Left cardiac atrium (tissue), 4 donors: ENCODE results near the gene SUSD2. TPM values are rescaled to one million over a fixed set of nuclear protein-coding genes. Genes with fewer than 3 reads are reported as not detected.

ENCODE experiments used
- ATAC-seq, 2 donors: fragments of 200-7000 bp; cut with Tn5 transposase; one replicate each; pipeline ENCODE4 v1.9.1; 2020; ENCODE audit warnings: mild to moderate bottlenecking in 2 of 2, moderate library complexity in 2 of 2
- DNase-seq: peaks from one replicate; pipeline ENCODE4 v3.0.0-alpha.2; 2020
- intact Hi-C, 2 donors: fragments of 100-400 bp; cut with DNase I; formaldehyde crosslinking; loops; one replicate each; pipeline versions ENCODE4 v1.14.1 to v1.15.1; 2022 to 2023
- total RNA-seq, 2 donors: library from RNA; stranded (reverse); fragmentation: NEBNext Ultra II Directional; extraction: Animal tissue kit (Norgen Biotek cat#: 25700); gene quantifications; one replicate each; pipeline ENCODE4 v1.2.1, GENCODE V29; 2021
- donor health status: DM: no; HTN: yes; CAD: no.
- donor health status: DM: no; HTN: yes; CAD: no; lungs with severe emphysema.
- donor health status: DM: yes; HTN: yes; CAD: no.
- donor health status: Dilated cardiomyopathy.

The SUSD2 gene
- total RNA-seq, 2 donors from 2014 or later, result 7.5 to 7.7 TPM

DNA sequence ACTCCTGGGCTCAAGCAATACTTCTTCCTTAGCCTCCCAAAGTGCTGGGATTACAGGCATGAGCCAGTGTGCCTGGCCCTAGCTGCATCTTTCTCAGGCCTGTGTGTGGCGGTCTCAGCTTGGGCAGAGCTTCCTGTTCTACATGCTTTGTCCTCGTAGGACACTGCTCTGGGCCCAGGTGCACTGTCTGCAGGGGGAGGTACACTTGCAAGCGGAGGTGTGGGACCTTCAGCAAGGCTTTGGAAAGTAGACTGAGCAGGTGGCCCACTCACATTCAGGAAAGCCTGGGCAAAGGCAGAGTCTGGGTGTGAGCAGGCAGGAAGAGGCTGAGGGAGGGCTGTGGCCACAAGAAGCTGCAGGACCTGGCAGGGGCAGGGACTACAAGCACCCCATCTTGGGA, 33.6 kb upstream of the SUSD2 start:
- ATAC-seq, result no peak
- no peak for DNase-seq
- intact Hi-C loops, result no loop called here

DNA sequence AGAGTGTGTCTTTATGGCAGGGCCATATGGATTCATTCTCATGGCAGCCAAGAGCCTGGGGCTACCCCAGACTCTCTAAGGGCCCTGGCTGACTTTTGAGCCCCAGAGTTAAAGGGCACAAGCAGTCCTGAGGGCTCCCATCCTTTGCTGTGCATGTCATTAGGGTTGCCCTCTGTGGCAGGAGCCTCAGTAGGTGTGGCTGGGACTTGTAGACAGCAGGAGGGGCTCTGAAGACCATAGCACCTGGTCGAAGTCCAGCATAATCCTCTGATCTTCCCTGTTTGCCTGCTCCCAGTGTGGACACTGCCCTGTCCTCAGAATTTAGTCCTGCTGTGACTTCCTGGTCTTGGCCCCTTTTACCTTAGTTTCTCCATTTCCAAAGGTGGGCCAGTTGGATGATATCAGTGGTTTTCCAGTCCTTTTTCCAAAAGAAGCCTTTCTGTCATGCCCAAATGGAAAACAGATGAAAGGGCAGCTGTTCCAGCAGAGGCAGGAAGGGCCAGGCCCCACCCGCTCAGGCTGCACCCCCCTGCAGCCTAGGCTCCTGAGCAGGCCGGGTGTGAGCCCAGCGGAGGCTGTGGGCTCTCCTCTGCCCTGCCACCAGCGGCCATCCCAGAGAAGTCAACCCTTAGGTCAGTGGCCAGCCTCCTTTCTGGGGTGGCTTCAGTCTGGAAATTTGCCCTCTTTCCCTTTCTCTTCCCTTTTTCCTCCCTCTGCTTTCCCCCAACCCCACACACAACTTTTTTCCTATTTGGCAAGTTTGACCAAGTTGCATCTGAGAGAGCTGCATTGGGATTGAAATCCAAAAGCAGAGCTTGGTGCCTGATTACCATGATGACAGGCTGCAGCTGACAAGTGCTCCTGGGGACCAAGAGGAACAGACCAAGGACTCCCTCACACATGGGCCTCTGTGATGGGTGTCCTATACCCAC, 32.8 kb upstream of the SUSD2 start:
- ATAC-seq (no peak), DNase-seq (no peak)
- intact Hi-C loops, result no loop called here

DNA sequence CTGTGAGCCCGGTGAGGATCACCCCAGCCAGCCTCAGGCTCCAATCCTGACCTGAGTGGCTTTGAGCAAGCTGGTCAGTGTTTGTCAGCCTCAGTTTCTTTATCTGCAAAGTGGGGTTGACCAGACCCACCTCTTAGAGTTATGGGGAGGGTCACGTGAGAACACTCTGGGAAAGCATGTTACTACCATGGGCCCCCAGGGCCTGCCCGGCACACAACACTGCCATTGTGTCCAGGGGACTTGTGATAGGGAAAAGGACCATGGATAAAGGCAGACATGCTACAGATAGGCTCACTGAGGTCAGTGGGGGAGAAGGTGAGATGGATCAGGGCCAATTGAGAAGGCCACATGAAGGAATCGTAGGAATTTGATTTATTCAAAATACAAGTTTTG, 32.1 kb upstream of the SUSD2 start:
- ATAC-seq (no peak), DNase-seq (no peak)
- intact Hi-C loops, result no loop called here

DNA sequence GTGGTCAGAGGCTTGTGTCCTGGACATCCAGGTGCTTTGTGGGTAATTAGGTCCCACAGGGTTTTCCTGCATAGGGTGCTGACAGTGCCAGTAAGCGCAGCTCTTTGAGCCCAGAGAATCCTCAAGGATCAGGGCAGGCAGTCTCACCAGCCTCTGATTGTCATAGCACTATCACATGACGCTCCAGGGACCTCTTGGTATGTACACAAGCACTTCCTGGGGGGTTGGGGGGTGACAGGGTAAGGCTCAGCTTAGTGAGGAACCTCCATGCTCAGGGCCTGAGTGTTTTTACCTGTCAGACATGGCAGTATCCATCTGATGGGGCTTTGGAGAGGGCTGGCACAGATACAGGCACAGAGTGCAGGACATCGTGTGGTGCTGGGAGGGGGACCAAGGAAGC, 27.9 kb upstream of the SUSD2 start:
- ATAC-seq (no peak), DNase-seq (no peak)
- intact Hi-C loops, result no loop called here

DNA sequence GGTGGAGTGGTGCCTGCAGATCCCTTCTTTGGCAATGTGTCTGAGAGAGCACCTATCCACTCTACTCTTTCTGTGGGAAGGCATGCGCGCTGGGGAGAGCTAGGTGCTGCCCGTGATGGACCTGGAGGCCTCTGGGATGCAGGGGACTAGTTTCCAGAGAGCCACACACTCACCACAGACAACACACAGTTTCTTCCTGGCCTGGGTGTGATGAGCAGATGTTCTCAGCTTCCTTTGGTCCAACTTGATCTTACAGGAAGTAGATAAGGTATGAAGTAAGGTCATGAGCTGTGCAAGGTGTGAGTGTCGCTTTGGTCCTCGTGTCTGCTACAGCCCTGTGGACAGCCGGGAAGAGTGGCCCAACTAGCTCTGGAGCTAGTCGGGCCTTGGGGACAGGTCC, 27.3 kb upstream of the SUSD2 start:
- intact Hi-C loops, result no loop called here
- no peak for DNase-seq
- no peak for ATAC-seq

DNA sequence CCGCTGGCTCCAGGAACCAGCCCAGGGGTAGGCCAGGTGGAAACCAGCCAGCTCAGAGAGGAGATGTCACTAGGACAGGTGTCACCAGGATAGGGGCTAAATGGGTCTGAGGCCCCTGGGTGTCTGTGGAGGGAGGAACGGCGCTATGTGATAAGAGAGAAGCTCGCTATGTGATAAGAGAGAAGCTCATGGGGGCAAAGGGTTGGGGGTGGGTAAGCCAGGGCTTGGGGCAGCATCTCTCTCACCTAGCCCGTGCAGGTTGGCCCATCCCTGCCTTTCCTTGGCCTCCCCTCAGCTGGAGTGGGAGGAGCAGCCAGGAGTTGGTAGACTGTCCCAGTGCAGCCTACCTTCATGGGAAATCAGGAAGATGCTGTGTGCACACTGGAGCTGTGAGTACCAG, 26.5 kb upstream of the SUSD2 start:
- intact Hi-C loops, result no loop called here
- no peak for DNase-seq
- ATAC-seq, result no peak

DNA sequence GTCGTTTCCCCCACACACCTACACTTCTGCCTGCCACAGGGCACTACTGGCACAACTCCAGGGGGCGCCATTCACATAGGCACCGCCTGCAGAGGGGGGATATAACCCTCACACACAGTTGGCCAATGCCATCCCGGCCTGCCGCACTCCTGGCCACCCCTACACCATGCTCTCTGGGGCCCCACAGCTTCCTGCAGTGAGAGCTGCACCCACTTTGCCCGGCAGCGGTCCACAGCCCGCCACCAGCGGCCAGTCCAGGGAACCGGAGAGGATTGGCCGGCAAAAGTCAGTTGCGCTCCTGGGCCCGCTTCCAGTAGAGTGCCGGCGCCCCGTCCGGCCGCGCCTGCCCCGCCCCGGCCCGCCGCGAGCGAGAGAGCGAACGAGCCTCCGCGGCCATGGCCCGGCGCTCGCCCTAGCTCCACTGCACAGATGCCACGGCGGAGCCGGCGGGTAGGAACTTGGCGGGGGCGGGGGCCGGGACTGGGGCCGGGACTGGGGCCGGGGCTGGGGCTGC, 25.6 kb upstream of the SUSD2 start:
- intact Hi-C loops, result no loop called here
- peak; percentile 76 to 84 for ATAC-seq
- DNase-seq, result peak; percentile 87

DNA sequence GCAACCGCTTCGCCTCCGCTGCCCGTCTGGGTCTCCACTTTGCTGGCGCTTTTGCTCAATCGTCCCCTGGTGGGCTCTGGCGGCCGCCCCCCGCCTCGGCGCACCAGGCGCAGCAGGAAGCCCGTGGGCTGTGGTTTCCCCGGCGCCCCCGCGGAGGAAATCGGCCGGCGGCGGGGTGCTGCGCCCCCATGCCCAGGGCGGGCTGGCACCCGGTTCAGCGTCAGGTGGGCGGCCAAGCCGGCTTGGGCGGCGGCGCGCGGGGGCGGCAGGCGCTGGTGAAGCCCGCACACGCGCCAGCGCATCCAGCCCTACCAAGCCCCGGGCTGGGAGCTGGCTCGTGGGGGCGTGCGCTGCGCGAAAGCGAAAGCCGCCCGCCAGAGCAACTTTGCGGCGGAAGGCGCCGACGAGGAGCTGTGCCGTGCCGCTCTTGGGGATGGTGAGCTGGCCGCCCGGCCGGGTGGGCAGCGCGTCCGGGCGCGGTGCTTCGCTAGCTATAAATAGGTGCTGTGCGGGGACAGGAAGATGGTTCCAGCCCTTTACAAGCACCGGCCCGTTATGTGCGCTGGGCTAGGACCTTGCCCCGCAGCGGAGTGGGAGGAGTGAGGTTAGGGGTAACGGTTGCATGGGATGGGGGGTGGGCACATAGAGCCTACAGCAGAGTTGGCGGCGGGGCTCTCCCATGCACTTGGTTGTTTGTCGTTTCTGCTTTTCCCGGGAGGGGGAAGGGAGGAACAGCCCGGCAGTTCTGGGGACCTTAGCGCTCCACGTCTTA, 25.0 kb upstream of the SUSD2 start:
- ATAC-seq (peak; percentile 39 to 62), DNase-seq (peak; percentile 65)
- intact Hi-C loops, result no loop called here

DNA sequence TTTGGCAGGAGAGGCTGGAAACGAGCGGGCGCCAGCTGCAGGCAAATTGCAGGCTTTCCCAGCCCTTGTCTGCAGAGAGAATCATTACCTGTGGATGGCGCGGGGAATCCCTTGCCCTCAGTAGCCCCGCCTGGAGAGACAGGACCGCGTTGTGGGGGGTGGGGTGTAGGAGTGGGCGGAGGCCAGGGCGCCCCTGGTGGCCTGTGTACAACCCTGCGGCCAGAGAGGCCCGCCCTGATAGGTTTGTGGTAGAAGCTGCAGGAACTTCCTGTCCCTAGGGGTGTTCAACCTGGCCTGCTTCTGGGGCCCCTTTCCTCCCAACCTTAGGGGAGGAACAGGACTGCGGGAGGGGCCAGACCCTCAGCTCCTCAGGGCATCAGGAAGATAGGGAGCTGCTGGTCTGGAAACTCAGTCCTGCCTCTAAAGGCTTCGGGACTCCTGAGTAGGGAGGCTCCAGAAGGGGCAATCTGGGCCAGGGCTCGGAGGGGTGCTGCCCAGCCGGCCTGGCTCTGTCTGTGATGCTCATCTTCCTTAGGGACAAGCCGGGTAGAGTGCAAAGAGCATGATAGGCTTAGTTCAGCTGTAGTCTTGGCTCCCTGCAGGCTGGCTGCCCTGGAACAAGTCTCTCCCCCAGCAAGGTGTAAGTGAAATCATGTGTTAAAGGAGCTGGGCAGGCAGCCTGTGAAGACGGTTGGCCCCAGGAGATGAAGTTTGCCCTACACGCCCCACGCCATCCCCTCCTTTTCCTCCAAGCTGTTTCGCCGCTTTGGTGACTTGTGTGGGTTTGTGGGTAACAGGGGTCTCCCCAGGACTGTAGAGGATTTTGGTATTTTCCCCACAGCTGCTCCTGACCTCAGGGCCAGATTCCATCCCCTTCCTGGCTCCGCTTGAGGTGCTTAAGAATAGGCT, 24.1 kb upstream of the SUSD2 start:
- intact Hi-C loops, result no loop called here
- ATAC-seq (peak; percentile 81 to 84), DNase-seq (peak; percentile 85)

DNA sequence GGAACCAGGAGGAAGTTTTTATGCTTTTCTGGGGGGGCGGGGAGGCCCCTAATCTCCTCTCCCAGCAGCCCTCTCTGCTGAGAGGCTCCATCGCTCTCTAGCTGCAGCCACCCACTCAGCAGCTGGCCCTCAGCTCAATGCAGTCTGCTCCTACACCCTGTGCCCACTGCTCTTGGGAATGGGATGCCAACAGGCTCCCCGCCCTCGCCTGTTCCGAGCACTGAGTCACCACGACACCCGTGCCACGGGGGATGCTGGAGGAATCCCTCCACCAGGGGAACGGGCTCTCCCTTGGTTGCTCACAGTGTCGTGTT, 23.5 kb upstream of the SUSD2 start:
- intact Hi-C loops, result no loop called here
- DNase-seq (no peak), ATAC-seq (peak in 1 of 2 donors; percentile 30)

DNA sequence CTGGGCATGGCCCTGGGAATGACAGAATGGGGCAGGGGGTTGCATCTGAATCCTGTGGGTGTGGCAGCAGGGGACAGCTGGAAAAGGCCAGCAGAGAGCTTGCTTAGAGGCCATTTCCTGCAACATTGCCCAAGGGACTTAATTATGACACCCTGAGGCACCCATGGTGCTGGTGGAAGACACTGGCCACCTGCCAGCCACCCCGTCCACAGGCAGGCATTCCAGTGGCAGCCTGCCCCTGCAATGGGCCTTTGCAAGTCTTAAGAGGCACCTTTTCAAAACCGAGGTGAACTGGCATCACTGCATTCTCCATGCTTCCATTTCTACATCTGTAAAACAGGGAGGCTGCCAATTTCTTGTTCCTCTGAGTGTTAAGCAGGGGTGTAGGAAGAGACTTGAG, 21.6 kb upstream of the SUSD2 start:
- no peak for ATAC-seq
- DNase-seq, result no peak
- intact Hi-C loops, result loop anchor here in 1 of 2 donors (5.0 kb wide), 1 partner anchor 52 kb away; no protein-coding TSS in a partner anchor

DNA sequence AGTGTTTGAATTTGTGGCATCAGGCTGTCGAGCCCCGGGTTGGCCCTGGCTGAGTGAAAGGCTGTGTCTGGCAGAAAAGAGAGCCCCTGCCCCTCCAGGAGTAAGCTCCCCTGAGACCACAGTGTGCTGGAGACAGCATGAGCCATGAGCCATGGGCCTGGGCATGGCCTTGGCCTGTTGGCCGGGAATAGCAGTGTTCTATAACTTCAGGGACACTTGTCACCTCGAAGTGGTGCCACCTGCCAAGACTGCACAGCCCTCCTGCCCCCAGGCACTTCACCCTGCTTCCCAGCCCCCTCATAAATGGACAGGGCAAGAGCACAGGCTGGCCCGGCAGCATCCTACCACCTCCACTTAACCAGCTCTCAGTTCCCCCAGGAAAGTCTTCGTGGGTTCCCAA, 20.7 kb upstream of the SUSD2 start:
- intact Hi-C loops, result loop anchor here in 1 of 2 donors (5.0 kb wide), 1 partner anchor 53 kb away; no protein-coding TSS in a partner anchor
- ATAC-seq (peak in 1 of 2 donors; percentile 3), DNase-seq (no peak)

DNA sequence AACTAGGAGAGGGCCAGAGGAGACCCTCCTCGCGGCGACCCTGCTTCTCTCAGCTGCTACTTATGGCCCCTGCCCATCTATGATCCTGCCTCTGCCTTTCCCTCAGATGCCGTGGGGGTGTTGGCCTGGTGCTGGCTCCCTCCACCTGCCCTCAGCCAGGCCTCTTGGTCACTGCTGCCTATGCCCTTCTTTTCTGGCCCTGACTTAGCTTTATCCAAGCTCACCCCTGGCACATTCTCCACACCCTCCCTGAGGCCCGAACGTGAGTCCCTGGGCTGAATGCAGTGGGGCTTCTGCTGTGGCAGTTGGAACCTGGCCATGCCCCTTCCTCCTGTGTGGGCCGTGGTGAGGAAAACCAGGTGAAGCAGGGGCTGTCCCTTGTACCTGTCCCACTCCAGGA, 19.8 kb upstream of the SUSD2 start:
- ATAC-seq (no peak), DNase-seq (no peak)
- intact Hi-C loops, result loop anchor here in 1 of 2 donors (5.0 kb wide), 1 partner anchor 54 kb away; no protein-coding TSS in a partner anchor

DNA sequence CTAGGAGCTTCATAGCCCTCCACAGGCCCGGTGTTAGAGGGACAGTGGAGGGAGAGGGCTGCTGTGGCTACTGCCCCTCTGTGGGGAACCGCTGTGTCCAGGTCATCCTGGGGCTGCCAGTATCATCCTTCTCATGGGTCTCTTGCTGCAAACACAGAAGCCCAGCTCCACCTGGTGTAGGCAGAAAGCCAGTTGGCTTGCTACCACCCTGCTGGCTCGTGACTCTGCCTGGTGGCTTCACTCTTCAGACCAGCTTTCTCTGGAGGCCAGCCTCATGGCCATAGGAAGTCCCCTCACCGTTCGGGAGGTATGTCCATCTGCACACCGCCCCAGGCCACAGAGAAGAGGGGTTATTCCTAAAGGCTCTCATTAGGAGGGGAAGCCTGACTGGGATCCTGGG, 19.4 kb upstream of the SUSD2 start:
- ATAC-seq (no peak), DNase-seq (no peak)
- intact Hi-C loops, result loop anchor here in 1 of 2 donors (5.0 kb wide), 1 partner anchor 55 kb away; no protein-coding TSS in a partner anchor

DNA sequence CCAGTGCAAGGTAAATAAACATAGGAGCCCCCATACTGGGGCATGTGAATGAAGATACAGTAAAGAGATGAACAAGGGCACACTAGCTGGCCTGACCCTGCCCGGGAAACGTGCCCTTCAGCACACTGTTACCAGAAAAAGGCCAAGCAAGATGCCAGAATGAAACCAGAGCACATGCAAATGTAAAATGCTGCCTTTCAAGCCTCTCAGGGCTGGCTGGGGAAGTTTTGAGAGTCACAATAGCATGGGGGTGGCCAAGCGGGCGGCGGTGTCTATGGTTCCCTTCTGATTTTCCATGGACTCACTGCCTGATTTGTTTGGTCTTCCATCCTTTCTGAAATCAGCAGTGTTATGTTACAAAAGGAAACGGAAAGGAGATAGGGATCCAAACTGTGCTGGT, 18.9 kb upstream of the SUSD2 start:
- ATAC-seq (peak in 1 of 2 donors; percentile 28), DNase-seq (no peak)
- intact Hi-C loops, result loop anchor here in 1 of 2 donors (5.0 kb wide), 1 partner anchor 55 kb away; no protein-coding TSS in a partner anchor

DNA sequence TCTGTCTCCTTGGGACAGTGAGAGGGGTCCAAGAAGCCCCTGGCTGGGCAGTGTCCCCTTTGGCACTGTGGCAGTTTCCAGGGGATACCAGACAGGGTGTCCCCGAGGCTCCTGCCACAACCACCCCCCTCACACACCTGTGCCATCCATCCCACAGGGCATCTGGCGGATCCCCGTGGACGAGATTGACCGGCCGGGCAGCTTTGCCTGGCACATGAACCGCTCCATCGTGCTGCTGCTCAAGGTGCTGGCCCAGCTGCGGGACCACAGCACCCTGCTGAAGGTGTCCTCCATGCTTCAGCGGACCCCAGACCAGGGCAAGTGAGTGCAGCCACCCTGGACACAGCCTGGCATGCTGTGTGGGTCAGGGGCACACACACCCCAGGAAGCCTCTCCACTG, 17.0 kb upstream of the SUSD2 start:
- ATAC-seq, result no peak
- no peak for DNase-seq
- intact Hi-C loops, result loop anchor here in 1 of 2 donors (5.0 kb wide), 1 partner anchor 57 kb away; no protein-coding TSS in a partner anchor

DNA sequence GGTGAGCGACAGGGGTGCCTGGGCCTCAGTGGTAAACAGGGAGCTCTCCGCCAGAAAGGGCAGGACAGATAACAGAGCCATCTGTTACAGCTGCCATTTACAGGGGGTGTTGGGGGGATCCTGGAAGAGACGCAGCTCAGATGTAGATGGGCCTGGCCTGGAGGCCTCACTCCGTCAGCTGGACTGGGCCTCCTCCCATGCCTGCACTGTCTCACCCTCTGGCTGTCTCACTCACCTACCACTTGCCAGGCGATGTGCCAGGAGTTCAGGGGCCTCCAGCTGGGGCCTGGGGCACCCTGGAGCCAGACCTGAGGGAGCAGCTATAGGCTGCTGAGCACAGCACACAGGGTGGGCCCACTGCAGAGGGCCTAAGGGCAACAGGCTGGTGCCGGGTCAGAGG, 16.3 kb upstream of the SUSD2 start:
- intact Hi-C loops, result loop anchor here in 1 of 2 donors (5.0 kb wide), 1 partner anchor 58 kb away; no protein-coding TSS in a partner anchor
- ATAC-seq, result peak; percentile 36 to 42
- DNase-seq, result peak; percentile 60

DNA sequence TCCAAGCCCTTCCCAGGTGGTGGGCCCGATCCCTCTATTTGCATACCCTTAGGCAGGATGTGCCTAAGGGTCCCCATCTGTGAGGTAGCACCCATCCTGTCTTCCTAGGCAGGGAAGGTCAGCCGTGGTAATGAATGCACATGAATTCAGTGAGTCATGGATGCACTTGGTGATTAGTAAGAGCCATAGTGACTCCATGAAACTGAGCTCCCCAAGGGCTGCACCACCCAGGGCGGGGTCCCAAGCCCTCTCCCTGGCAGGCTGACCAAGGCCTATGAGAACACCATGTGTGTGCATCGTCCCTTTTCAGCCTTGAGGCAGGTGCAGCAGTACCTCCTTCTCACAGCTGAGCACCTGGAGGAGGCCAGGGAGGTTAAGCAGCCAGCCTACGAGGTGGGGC, 15.6 kb upstream of the SUSD2 start:
- intact Hi-C loops, result no loop called here
- ATAC-seq, result no peak

DNA sequence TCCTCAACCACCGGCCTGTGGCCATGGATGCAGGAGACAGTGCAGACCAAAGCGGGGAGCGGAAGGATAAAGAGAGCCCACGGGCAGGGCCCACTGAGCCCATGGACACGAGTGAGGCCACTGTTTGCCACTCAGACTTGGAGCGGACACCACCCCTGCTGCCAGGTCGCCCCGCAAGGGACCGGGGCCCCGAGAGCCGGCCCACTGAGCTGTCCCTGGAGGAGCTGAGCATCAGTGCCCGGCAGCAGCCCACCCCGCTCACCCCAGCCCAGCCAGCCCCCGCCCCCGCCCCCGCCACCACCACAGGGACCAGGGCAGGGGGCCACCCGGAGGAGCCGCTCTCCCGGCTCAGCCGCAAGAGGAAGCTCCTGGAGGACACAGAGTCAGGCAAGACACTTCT, 14.5 kb upstream of the SUSD2 start:
- intact Hi-C loops, result no loop called here

More for the DNA sequence above, 15.6 kb upstream of the SUSD2 start:
- no peak for DNase-seq

More for the DNA sequence above, 14.5 kb upstream of the SUSD2 start:
- DNase-seq (no peak), ATAC-seq (no peak)
